ENCODE results near the gene CFAP20.

DNA sequence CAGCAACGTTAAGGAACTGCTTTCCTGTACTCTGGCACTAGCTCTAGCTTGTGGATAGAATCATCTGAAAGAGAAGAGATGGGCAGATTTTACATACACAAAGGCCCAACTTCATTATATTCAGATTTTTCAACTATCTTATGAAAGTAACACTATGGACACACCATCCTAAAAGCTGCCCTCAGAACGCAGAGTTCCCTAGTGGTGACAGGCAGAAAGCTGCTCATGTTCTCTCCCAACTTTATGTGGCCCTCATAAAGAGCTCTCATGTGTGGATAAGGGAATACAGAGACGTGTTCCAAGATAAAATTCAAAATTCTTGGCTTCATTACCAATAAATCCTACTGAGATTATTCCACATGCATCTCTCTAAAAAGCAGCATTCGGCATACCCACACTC, 1.5 kb downstream of the CFAP20 start:
- TF ChIP-seq, protein P1, sequence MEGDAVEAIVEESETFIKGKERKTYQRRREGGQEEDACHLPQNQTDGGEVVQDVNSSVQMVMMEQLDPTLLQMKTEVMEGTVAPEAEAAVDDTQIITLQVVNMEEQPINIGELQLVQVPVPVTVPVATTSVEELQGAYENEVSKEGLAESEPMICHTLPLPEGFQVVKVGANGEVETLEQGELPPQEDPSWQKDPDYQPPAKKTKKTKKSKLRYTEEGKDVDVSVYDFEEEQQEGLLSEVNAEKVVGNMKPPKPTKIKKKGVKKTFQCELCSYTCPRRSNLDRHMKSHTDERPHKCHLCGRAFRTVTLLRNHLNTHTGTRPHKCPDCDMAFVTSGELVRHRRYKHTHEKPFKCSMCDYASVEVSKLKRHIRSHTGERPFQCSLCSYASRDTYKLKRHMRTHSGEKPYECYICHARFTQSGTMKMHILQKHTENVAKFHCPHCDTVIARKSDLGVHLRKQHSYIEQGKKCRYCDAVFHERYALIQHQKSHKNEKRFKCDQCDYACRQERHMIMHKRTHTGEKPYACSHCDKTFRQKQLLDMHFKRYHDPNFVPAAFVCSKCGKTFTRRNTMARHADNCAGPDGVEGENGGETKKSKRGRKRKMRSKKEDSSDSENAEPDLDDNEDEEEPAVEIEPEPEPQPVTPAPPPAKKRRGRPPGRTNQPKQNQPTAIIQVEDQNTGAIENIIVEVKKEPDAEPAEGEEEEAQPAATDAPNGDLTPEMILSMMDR (IDR thresholded peaks at IDR 0.05; ENCODE audit: poor library complexity): no peak
- TF ChIP-seq EZH2 (IDR thresholded peaks at IDR 0.05; ENCODE audit: borderline replicate concordance): no peak
